Neuron (in vitro differentiated cells): Measurements from ENCODE around the gene UBAC2.

Experiments used
- H2AFZ ChIP-seq: one replicate; pipeline ENCODE4 v1.6.1; 2013; ENCODE audit warnings: low read depth, mild to moderate bottlenecking, inconsistent platforms, low read length, moderate library complexity
- H3K27me3 ChIP-seq: one replicate; pipeline ENCODE4 v1.6.1; 2013; ENCODE audit warnings: low read length; ENCODE audit not compliant: insufficient read depth
- H3K36me3 ChIP-seq: one replicate; pipeline ENCODE4 v1.6.1; 2013; ENCODE audit warnings: low read length; ENCODE audit not compliant: insufficient read depth
- H3K4me1 ChIP-seq: one replicate; pipeline ENCODE4 v1.6.1; 2013; ENCODE audit warnings: low read length; ENCODE audit not compliant: insufficient read depth
- H3K4me3 ChIP-seq: 2 replicates; pipeline ENCODE4 v1.5.1; 2013; ENCODE audit warnings: mild to moderate bottlenecking, low read length, moderate library complexity
- H3K9me3 ChIP-seq: one replicate; pipeline ENCODE4 v1.6.1; 2013; ENCODE audit warnings: low read length

The UBAC2 gene

GRCh38 chr13:99165753-99166587 is 34.7 kb upstream of the UBAC2 start:
- Histone ChIP-seq H3K9me3 (no peaks in the 10 kb centered on the region), H3K4me3 (no peak overlapping the region), H3K4me1 (peaks cover 5% of the 10 kb centered on the region), H3K36me3 (no peaks in the 10 kb centered on the region), H3K27me3 (no peaks in the 10 kb centered on the region), H2AFZ (no peak overlapping the region)

GRCh38 chr13:99172951-99173350 is 27.7 kb upstream of the UBAC2 start:
- Histone ChIP-seq H3K36me3 (no peaks in the 10 kb centered on the region), H2AFZ (no peak overlapping the region), H3K4me3 (no peak overlapping the region), H3K27me3 (no peaks in the 10 kb centered on the region), H3K9me3 (peaks cover 2% of the 10 kb centered on the region), H3K4me1 (no peaks in the 10 kb centered on the region)

- H3K9me3 ChIP-seq, result peaks cover 3% of the 10 kb centered on the region
- H2AFZ ChIP-seq, result no peak overlapping the region
- no peaks in the 10 kb centered on the region for H3K27me3 ChIP-seq
- H3K4me1 ChIP-seq, result no peaks in the 10 kb centered on the region
- no peaks in the 10 kb centered on the region for H3K36me3 ChIP-seq
- H3K4me3 ChIP-seq, result no peak overlapping the region
These were observed 27.0 kb upstream of the UBAC2 start for GRCh38 chr13:99173606-99174005.

GRCh38 chr13:99174533-99175100 is 26.0 kb upstream of the UBAC2 start:
- no peaks in the 10 kb centered on the region for H3K27me3 ChIP-seq
- H3K9me3 ChIP-seq, result peaks cover 3% of the 10 kb centered on the region
- H2AFZ ChIP-seq, result no peak overlapping the region
- no peaks in the 10 kb centered on the region for H3K36me3 ChIP-seq
- no peak overlapping the region for H3K4me3 ChIP-seq
- H3K4me1 ChIP-seq, result no peaks in the 10 kb centered on the region

GRCh38 chr13:99176309-99177276 is 24.1 kb upstream of the UBAC2 start:
- no peak overlapping the region for H3K4me3 ChIP-seq
- H3K27me3 ChIP-seq, result no peaks in the 10 kb centered on the region
- peaks cover 3% of the 10 kb centered on the region for H3K9me3 ChIP-seq
- no peaks in the 10 kb centered on the region for H3K36me3 ChIP-seq
- H3K4me1 ChIP-seq, result no peaks in the 10 kb centered on the region
- no peak overlapping the region for H2AFZ ChIP-seq

- Histone ChIP-seq H2AFZ (no peak overlapping the region), H3K36me3 (no peaks in the 10 kb centered on the region), H3K4me3 (no peak overlapping the region), H3K27me3 (no peaks in the 10 kb centered on the region), H3K9me3 (peaks cover 3% of the 10 kb centered on the region), H3K4me1 (no peaks in the 10 kb centered on the region)
These were observed 22.0 kb upstream of the UBAC2 start for GRCh38 chr13:99178636-99179035.

GRCh38 chr13:99179460-99179859 is 21.2 kb upstream of the UBAC2 start:
- Histone ChIP-seq H2AFZ (no peak overlapping the region), H3K27me3 (no peaks in the 10 kb centered on the region), H3K4me1 (no peaks in the 10 kb centered on the region), H3K4me3 (no peak overlapping the region), H3K36me3 (no peaks in the 10 kb centered on the region), H3K9me3 (peaks cover 3% of the 10 kb centered on the region)

- H3K36me3 ChIP-seq, result no peaks in the 10 kb centered on the region
- no peak overlapping the region for H3K4me3 ChIP-seq
- H3K9me3 ChIP-seq, result peaks cover 3% of the 10 kb centered on the region
- no peaks in the 10 kb centered on the region for H3K27me3 ChIP-seq
- H2AFZ ChIP-seq, result no peak overlapping the region
- H3K4me1 ChIP-seq, result no peaks in the 10 kb centered on the region
These were observed 18.2 kb upstream of the UBAC2 start for GRCh38 chr13:99182439-99182838.

- Histone ChIP-seq H3K4me3 (no peak overlapping the region), H2AFZ (no peak overlapping the region), H3K27me3 (no peaks in the 10 kb centered on the region), H3K4me1 (no peaks in the 10 kb centered on the region), H3K36me3 (no peaks in the 10 kb centered on the region), H3K9me3 (no peaks in the 10 kb centered on the region)
These were observed 15.0 kb upstream of the UBAC2 start for GRCh38 chr13:99185606-99186005.

- Histone ChIP-seq H3K4me1 (no peaks in the 10 kb centered on the region), H3K36me3 (no peaks in the 10 kb centered on the region), H3K27me3 (no peaks in the 10 kb centered on the region), H2AFZ (no peak overlapping the region), H3K4me3 (no peak overlapping the region), H3K9me3 (no peaks in the 10 kb centered on the region)
These were observed 10.3 kb upstream of the UBAC2 start for GRCh38 chr13:99190147-99190985.

GRCh38 chr13:99191336-99191899 is 9.2 kb upstream of the UBAC2 start:
- H3K27me3 ChIP-seq, result no peaks in the 10 kb centered on the region
- H3K4me3 ChIP-seq, result no peak overlapping the region
- H2AFZ ChIP-seq, result no peak overlapping the region
- H3K4me1 ChIP-seq, result no peaks in the 10 kb centered on the region
- H3K9me3 ChIP-seq, result no peaks in the 10 kb centered on the region
- no peaks in the 10 kb centered on the region for H3K36me3 ChIP-seq

- Histone ChIP-seq H3K9me3 (no peaks in the 10 kb centered on the region), H3K4me3 (no peak overlapping the region), H3K36me3 (no peaks in the 10 kb centered on the region), H3K4me1 (no peaks in the 10 kb centered on the region), H3K27me3 (no peaks in the 10 kb centered on the region), H2AFZ (no peak overlapping the region)
These were observed 8.7 kb upstream of the UBAC2 start for GRCh38 chr13:99191900-99192399.
